Superior temporal gyrus (tissue), 1 donor: Measurements from ENCODE around the gene ABI2.
"Not testable (repeated sequence)": the region's sequence is repeated elsewhere in the genome, so short reads cannot be mapped to it uniquely, and the experiment has no call there.

Experiments
- DNase-seq: peaks from one replicate; pipeline ENCODE4 v3.0.0-alpha.2; 2016; ENCODE audit errors: extremely low spot score

The ABI2 gene

DNA sequence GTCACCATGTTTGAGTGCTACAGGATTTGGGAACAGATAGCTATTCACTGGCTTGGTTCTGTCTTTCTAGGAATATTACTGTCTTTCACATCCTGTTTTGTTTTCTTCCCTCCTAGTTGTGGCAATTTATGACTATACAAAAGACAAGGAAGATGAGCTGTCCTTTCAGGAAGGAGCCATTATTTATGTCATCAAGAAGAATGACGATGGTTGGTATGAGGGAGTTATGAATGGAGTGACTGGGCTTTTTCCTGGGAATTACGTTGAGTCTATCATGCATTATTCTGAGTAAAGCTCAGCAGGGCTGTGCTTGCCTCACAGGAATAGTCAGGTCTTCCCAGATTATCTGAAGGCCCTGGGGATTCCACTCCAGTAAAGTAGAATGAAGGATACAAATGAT is 98.9 kb downstream of the ABI2 start:
- no peak for DNase-seq

DNA sequence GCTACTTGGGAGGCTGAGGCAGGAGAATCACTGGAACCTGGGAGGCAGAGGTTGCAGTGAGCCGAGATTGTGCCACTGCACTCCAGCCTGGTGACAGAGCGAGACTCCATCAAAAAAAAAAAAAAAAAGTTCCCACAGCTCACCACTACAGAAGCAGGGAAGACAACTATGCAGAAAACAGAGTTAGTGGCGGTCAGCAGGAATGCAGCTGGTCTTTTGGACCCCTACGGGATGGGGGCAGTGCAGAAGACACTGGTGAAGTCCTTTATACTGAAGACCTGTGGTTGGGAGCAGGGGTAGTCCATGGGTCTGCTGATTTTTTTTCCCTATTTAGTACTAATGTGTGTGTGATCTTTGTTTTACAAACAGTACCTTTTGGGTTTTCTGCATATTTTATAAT is 101.4 kb downstream of the ABI2 start:
- DNase-seq, result not testable (repeated sequence)

DNA sequence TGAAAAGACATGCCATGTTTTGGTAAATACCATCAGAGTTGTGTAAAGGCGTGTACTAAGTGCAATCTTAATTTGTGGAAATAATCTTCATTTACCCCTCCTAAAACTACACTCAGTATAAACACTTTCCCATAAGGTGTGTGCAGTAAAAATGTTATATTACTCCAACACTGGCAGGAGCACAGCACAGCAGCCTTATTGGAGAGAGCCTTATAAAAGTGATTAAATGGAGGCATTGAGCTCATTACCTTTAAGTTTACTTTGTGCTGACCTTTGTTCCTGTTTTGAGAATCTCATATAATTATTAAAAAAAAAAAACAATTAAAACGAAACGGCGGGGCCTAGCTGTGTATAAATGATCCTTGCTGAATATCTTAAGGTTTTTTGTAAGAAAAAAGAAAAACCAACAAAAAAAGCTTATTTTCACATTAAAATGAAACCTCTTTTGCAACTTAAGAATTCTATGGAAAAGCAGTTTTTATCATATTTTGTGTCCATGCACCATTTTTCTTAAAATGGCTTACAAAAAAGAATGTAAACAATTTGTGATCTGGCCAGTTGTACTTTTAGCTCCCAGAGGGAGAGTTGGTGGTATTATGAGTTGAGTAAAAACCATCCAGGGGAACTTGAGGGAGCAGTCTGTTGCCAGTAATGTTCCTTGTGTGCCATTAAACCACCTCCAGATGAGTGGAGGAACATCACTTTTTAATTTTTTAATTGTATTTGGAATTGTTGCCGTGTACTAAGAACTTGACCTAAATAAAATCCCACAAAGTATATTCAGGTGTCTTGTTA is 103.4 kb downstream of the ABI2 start:
- no peak for DNase-seq

DNA sequence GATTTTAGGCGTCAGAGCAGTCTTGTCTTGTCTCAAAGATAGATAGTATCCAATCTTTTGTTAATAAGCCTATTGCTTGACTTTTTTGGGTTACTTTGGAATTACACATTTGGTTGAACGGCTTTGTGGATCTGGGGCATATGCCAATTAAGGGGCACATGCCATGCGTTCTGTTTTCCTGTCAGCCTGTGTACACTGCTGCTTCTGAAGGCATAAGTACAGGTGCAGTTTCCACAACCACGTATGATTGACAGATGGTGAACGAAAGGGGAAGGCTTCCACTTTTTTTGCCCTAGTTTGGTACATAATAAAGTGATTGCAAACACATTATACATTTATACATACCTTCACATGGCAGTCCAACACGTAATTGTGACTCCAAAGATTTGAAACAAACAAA is 104.6 kb downstream of the ABI2 start:
- no peak for DNase-seq

DNA sequence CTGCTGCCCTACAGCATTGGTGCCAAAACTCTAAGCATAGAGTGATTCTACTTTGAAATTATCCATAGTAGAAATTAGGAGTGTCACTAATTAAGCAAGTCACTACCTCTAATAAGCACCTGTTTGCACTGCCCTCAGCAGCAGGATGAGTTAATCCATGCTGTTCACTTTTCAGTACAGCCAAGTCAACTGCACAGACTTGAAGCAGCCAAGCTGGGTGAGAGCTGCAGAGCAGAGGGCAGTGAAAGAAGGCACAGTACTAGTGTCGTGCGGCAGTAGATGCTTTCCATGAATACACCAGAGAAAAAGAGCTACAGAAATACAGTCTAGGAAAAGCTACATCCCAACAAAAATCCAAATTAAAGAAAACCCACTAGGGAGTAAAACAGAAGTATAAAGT is 108.3 kb downstream of the ABI2 start:
- no peak for DNase-seq

DNA sequence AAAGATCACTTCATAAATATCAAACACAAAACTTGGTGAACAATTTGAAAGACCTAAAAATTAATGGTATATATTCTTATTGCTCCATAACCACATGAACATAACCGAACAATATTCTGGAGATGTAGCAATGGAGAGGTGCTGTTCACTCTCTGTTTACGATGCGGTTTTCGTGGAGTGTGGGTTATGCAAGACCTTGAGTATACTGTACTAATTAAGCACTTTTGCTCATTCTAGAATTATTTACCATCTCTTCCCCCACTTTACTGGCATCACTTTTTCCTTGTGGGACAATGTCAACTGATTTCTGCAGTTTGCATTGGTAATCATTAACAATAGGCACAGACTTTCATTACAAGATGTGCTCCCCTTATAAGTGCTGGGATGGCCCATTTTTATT is 109.3 kb downstream of the ABI2 start:
- no peak for DNase-seq

DNA sequence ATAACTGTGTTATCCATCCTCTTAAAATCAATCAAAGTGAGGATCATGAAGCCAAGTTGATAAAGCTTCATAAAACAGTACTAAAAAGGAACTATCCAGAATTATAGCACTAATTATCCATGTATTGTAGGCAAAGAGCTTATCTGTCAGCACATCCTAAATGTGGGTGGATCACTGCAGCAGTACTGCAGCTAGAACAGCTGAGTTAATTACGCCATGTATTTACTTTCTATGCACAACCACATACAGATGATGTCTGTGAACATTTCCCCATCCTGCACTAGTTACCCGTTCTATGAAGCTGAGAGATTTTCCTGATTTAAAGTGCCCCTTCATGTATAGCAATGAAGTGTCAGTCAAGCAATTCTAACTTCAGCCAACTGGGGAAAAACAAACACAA is 110.3 kb downstream of the ABI2 start:
- DNase-seq, result no peak

DNA sequence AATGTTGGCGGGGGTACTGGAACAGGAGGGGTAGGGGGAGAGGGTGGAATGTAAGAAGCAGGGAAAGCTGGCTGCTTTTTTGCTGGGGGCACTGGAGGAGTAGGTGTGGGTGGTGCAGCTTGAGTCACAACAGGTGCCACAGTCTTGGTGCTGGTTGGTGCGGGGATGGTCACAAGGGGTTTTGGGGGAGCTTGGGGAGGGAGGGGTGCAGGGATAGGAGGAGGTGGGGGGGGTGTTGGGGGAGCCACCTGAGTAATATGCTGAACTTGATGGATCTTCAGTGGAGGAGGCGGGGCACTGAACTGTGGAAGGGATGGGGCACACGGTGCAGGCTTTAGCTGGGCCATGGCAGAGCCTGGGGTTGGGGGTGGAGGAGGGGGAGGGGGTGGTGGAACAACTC is 112.5 kb downstream of the ABI2 start:
- DNase-seq, result no peak

DNA sequence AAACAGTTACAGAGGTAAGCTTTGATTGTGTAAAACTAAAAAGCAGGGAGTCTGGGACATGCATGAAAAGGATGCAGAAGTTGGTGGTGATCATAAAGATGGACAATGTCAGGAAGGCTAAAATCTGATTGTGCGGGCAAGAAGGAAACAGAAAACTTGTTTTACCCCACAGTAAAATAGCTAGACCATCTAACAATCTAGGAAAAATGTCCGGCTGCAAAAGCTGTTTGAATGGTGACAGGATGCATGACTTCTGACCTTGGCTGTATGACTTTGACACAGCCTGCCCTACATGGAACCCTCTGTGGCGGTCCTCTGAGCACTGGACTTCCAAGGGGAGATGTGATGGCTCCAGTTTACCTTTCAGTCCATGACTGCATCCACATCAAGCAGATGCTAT is 113.3 kb downstream of the ABI2 start:
- DNase-seq, result no peak

DNA sequence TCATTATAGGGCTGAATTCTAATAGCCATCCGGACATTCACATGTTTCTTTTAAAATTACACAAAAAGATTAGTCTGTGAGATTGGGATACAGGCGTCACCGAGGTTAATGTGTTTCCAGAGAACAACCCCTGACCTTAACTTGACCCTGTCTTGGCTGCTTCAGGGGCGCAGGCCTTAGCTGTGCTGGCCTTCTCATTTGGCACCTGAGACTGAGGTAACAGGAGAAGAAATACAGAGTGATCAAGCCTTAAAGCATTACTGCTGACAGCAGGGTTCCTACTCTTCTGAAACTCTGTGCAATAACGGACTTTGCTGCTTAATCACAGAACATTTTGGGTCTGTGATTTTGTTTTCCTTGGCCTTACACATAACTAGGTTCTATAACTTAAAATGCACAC is 114.3 kb downstream of the ABI2 start:
- no peak for DNase-seq

DNA sequence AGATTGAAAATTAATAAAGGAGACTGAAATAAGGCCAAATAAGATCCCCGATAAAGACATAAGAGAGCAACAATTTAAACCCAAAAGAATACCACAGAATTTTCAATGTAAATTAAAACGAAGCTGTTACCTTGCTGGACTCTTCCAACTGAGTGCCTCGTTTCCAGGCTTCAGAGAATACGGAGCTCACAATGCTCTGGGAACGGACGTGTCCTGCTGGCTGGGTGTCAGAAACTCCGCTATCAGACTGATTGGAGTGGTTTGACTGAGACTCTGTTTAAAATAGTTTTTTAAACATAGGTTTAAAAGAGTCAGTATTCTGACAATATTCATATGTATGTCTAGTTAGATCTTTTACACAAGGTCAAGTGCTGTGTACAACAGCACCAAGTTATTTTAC is 116.5 kb downstream of the ABI2 start:
- DNase-seq, result no peak

DNA sequence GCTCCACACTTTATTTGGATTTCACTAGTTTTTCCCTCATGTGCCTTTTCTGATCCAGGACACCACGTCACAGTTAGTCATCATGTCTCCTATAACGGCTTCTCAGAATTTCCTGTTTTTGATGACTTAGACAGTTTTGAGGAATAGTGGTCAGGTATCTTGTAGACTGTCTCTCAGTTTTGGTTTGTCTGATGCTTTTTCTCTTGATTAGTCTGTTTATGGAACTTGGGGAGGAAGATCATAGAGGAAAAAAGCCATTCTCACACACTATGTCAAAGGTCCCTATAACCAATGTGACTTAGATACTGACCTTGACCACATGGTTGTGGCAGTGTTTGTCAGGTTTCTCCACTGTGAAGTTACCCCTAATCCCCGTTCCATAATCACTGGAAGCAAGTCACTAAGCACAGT is 117.9 kb downstream of the ABI2 start:
- DNase-seq, result no peak

DNA sequence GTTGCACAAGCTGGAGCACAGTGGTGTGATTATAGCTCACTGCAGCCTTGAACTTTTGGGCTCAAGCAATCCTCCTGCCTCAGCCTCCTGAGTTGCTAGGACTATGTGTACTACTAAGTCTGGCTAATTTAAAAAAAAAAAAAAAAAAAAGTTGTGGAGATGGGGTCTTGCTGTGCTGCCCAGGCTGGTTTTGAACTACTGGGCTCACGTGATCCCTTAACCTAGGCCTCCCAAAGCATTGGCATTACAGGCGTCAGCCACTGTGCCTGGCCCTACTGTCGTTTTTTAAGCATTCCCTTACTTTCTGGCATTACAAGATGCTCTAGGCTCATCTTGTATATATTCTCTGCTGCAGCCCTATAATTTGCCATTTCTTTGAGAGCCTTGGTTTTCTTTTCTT is 118.6 kb downstream of the ABI2 start:
- no peak for DNase-seq

DNA sequence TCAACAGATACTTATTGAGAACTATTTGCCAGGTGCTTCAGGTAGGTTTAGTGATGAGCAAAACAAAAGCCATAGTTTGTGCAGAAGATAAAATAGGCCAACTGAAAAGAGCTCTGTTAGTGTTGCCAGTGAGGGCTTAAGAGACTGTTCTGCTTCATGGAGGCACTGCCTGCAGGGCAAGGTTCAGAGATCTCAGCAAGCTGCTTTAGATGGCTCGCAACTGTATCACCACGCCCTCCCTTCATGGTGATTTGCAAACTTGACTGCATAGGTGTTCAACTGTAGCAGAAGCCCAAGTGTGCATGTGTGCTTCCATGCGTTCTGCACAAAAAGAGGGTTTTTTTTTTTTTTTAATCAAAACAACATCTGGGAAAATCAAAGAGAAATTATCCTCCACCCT is 122.4 kb downstream of the ABI2 start:
- no peak for DNase-seq

DNA sequence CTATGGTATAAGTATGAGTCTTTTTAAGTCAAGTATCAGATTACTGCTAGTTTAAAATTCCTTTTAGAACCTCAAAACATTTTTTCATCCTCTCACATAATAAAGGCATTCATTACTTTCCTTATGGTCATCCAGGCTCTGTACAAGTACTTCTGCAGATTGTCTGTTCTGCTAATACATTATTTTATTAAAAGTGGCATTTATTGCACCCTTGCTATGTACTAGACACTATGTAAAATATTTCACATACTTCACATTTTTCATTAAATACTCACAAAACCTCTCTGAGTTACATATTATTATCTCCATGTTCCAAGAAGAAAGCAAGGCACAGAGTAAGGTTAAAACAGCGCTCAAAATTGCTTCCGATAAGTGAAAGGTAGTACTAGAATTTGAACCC is 122.8 kb downstream of the ABI2 start:
- no peak for DNase-seq

DNA sequence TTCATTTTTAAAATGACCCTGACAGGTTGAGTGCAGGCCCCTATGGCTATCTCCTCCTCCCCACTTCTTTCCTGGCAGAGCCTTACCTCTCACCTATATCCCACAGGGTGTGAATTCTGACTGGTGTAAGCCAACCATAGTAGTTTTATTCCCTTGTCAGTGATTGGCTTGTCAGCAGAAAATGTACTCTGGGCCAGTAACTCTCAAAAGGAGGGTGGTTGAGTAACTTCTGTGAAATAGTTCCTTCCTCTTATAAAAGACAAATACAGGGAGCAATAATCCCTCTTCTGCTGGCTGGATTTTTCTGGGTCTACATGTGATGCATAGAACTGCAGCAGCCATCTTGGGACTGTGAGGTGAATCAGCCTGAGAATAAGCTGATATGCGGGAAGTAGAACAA is 123.5 kb downstream of the ABI2 start:
- no peak for DNase-seq

DNA sequence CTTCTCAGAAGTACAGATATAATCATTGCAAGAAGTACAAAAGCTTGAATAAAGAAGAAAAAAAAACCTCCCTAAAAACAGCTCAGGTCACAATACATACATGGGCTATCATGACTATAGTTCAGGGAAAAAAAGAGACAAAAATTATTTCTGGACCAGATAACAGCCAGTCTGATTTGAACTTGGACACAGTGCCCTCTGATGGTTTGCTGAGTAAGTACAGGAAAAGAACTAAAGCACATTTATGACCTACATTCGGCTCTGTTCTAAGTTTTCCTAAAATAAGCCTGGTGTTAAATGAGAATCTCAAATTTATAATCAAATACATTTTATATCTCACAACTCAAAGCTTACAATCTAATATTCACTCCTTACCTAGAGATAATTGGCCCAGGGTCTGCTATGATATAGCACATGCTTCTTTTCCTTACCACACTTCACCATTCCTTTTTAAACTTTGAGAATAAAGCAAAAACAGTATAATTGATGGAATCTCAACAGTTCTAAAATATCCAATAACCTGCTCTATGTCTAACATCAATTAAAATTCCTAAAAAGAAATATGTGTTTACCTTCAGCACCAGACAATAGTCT is 125.8 kb downstream of the ABI2 start:
- peak; percentile 81 for DNase-seq

DNA sequence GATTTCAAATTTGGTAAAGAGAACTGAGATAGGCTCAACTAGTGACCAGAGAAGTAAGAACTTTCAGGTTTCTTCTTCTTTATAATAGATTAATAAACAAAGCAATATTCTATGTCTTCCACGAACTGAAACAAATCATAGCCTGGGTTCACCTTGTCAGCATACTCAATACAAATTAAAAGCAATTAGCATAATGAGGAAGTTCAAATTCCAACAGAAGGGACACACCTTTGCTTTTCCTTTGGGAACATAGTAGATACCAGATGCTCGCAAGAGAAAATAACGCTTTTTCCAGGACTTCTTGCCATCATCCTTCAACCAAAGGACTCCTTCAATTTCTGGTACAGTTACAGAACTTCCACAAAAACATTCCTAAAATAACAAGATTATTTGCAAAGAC is 127.0 kb downstream of the ABI2 start:
- DNase-seq, result no peak

DNA sequence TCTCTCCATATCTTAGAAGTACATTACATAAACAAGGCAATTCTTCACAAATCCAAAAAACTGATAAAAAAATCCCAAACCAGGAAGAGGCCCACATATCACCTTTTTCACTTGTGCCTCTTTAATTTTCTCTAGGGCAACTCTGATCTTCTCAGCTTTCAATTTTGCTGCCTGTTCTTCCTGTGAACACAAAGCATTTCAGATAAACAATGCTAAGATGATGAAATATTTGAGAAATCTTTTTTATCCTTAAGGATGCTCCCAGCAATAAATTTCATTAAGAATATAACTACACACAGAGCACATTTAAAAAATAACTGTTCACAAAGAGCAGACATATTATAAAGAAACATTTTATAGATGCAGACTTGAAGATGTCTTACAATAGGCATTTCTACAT is 133.6 kb downstream of the ABI2 start:
- DNase-seq, result no peak

DNA sequence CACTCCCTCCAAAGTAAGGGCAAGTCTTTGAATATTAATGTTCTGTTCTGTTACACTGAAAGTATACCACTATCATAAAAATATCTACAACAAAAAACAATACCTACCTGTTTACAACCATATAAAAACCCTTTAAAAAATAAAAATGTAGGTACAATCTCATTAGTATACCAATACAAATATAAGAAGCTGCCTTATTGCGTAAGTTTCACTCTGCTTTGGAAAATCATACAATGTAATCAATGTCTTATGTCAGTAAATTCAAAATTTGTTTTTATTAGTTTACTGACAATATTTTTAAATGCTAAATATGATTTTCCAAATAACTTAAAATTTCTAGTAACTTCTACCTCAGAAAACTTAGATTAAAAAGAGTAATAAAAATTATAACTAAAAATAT is 134.1 kb downstream of the ABI2 start:
- no peak for DNase-seq

DNA sequence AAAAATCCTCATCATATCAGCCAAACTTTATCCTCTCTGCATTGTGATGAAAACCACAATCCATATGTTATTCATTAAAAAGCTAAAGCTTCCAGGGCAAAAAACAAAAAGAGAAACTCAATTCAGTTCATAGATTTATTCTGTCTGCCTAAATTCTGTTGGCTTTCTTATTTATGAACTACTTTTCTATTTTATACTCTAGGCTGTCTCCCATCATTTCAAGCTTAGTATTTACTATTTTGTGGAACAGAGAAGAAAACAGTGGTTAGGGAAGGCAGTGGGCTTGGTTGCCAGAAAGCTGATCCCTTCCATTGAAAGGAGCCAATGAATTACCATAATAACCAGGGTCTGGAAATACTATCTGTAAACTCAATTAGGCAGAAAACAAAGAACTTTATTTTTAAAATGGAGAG is 135.1 kb downstream of the ABI2 start:
- DNase-seq, result no peak

DNA sequence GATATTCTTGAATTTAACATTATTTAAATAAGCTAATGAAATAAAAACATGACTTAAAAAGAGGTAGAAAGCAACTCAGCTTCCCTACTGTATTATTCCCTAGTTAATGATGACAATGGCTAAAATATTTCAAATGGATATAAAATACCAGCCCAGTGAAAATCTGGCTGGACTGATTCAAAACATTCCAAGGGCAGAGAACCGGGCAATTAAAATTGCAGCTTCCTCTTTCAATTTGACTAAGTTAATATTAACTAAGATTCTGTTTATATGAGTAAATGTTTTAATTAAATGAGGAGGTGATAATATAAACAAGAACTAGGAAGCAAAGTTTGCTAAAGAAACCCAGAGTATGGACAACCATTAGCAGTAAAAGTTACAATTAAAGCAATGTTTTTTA is 141.4 kb downstream of the ABI2 start:
- DNase-seq, result no peak

DNA sequence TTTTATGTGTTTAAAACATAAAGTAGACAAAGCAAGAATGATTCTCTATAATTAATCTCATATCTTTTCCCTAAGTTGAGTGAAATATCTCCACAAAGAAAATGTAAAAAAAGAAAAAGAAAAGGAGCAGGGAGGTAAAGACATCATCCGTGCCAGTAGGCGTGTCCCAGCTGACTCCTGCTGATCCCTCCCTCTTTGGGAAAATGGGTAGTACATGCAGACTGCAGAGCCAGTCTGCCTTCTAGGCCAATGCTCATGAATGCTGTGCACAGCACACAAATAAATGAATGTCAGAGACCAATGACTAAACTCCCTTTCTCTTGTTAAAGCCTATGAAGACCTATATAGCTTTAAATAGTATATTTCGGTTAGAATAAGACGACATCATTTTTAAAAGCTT is 142.2 kb downstream of the ABI2 start:
- DNase-seq, result no peak

DNA sequence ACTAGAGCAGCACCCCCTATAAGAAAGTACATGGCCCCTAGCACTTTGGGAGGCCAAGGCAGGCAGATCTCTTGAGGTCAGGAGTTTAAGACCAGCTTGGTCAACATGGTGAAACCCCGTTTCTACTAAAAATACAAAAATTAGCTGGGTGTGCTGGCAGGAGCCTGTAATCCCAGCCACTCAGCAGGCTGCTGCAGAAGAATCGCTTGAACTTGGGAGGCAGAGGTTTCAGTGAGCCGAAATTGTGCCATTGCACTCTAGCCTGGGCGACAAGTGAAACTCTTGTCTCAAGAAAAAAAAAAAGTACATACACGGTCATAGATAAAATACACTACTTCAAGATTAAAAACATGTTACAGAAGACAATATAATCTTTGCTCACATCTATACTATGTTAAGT is 143.1 kb downstream of the ABI2 start:
- no peak for DNase-seq
